Kidney epithelial cell (primary cell): ENCODE data around the gene CLDN1. TPM values are rescaled to one million over a fixed set of nuclear protein-coding genes. Genes with fewer than 3 reads are reported as not detected.

Source experiments
- DNase-seq: peaks from one replicate; pipeline ENCODE4 v3.0.0-alpha.2; 2010; ENCODE audit warnings: low read depth
- H3K27me3 ChIP-seq: 2 replicates; pipeline ENCODE4 v1.6.0; 2011; ENCODE audit warnings: low read length; ENCODE audit not compliant: control insufficient read depth, insufficient read depth
- H3K36me3 ChIP-seq: 2 replicates; pipeline ENCODE4 v1.5.1; 2011; ENCODE audit warnings: low read length; ENCODE audit not compliant: control insufficient read depth, insufficient read depth
- H3K4me3 ChIP-seq: 2 replicates; pipeline ENCODE4 v1.5.1; 2011; ENCODE audit warnings: low read depth, mild to moderate bottlenecking, control low read depth, low read length
- total RNA-seq: library from RNA; depleted of rRNA; stranded (reverse); fragments of >200 nt; gene quantifications from 2 replicates; pipeline ENCODE4 v1.2.3, GENCODE V29; 2015
- TF ChIP-seq, protein P1 (sequence below): IDR thresholded peaks from 2 replicates; pipeline ENCODE4 v1.5.1; 2011; ENCODE audit warnings: mild to moderate bottlenecking, moderate library complexity, low read length, control low read depth, inconsistent platforms; ENCODE audit not compliant: insufficient read depth, poor library complexity, severe bottlenecking

The CLDN1 gene
- total RNA-seq, 1 donor from 2014 or later: 305 TPM

- Histone ChIP-seq H3K4me3 (no peak overlapping the region), H3K27me3 (no peaks in the 10 kb centered on the region), H3K36me3 (no peaks in the 10 kb centered on the region)
- TF ChIP-seq, protein P1, sequence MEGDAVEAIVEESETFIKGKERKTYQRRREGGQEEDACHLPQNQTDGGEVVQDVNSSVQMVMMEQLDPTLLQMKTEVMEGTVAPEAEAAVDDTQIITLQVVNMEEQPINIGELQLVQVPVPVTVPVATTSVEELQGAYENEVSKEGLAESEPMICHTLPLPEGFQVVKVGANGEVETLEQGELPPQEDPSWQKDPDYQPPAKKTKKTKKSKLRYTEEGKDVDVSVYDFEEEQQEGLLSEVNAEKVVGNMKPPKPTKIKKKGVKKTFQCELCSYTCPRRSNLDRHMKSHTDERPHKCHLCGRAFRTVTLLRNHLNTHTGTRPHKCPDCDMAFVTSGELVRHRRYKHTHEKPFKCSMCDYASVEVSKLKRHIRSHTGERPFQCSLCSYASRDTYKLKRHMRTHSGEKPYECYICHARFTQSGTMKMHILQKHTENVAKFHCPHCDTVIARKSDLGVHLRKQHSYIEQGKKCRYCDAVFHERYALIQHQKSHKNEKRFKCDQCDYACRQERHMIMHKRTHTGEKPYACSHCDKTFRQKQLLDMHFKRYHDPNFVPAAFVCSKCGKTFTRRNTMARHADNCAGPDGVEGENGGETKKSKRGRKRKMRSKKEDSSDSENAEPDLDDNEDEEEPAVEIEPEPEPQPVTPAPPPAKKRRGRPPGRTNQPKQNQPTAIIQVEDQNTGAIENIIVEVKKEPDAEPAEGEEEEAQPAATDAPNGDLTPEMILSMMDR: no peak
- no peak for DNase-seq
Observed at GRCh38 chr3:190291994-190292584, 30.2 kb downstream of the CLDN1 start.

- DNase-seq: no peak
- no peak overlapping the region for H3K4me3 ChIP-seq
- H3K27me3 ChIP-seq: no peaks in the 10 kb centered on the region
- TF ChIP-seq, protein P1: no peak
- H3K36me3 ChIP-seq: no peaks in the 10 kb centered on the region
Observed at GRCh38 chr3:190289989-190290388, 32.3 kb downstream of the CLDN1 start.

DNA sequence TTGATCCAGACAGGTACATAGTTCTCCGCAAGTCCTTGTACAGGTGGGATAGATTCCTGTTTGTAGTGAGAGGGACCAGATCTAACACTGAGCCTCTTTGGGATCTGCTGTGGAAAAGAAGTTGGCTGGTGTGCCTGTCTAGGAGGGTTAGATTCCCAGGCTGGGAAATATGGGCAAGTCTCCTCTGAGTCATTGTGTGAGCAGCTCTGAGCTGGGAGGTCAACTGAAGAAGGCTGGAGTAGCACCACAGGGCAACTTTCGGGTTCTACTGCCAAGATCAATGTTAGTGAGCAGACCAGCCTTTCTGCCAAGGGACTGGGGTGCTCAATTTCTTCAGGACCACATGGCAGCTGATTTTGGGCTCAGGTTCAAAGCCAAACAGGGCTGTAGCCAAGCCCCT, 33.4 kb downstream of the CLDN1 start:
- H3K4me3 ChIP-seq: no peak overlapping the region
- no peaks in the 10 kb centered on the region for H3K36me3 ChIP-seq
- no peaks in the 10 kb centered on the region for H3K27me3 ChIP-seq
- no peak for DNase-seq
- TF ChIP-seq, protein P1: no peak

- TF ChIP-seq, protein P1: no peak
- no peak for DNase-seq
- Histone ChIP-seq H3K4me3 (no peak overlapping the region), H3K27me3 (no peaks in the 10 kb centered on the region), H3K36me3 (no peaks in the 10 kb centered on the region)
Observed at GRCh38 chr3:190286014-190286413, 36.2 kb downstream of the CLDN1 start.

DNA sequence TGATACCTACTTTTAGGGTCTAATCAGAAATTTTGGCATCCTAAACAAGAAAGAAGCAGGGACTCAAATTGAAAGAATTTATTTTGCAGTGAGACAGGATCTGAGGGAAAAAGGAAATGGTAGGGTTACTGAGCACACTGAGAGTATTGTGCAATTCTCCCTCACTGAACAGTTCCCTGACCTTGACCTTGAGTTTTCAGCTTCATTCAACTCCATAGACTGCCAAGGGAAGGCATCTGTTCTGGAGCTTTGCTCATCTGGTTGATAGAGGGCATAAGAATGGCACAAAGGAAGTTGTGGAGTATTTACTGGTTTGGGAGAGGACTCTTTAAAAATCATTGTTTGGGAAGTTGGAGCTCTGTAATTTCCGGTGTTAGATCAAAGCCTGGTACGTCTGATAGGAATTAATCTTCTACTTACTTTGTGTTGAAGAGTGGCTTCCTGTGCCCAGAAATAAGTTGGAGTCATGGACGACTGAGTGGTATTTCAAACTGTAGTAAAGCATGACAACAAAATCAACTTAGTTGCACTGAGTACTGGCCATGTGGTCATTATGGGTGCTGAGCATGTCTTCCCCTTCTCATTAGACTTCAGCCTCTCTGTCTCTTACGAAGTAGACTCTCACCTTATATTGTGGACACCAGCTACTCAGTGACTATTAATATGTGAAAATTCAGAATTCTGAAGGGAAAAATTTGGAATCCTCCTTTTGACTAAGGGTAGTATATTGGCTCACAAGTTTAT, 40.8 kb downstream of the CLDN1 start:
- Histone ChIP-seq H3K4me3 (no peak overlapping the region), H3K36me3 (no peaks in the 10 kb centered on the region), H3K27me3 (no peaks in the 10 kb centered on the region)
- no peak for DNase-seq
- TF ChIP-seq, protein P1: no peak
